SK-N-SH treated with all-trans-retinoic acid at 6 μM for 48 hours (cell line): ENCODE measurements around the gene PERM1.

ENCODE experiments used
- ATAC-seq: fragments of 200-7000 bp; cut with Tn5 transposase; 3 replicates; pipeline ENCODE4 v1.9.1; 2020; ENCODE audit warnings: mild to moderate bottlenecking, moderate library complexity
- ARNTL ChIP-seq: fragments of 450-650 bp; formaldehyde crosslinking; IDR thresholded peaks from 2 replicates; pipeline ENCODE4 v1.5.0; 2020; ENCODE audit warnings: low read depth, mild to moderate bottlenecking, moderate library complexity, borderline replicate concordance
- BACH2 ChIP-seq: fragments of 250-450 bp; sonication (Bioruptor Pico); IDR thresholded peaks from 2 replicates; pipeline ENCODE4 v1.9.0; 2021; ENCODE audit warnings: mild to moderate bottlenecking, borderline replicate concordance
- CSDC2 ChIP-seq: fragments of 250-450 bp; sonication (Bioruptor Pico); IDR thresholded peaks from 2 replicates; pipeline ENCODE4 v1.5.0; 2020; ENCODE audit warnings: mild to moderate bottlenecking, moderate library complexity
- CSRNP3 ChIP-seq: fragments of 250-450 bp; sonication (Bioruptor Pico); IDR thresholded peaks from 2 replicates; pipeline ENCODE4 v1.5.1; 2021; ENCODE audit warnings: mild to moderate bottlenecking, moderate library complexity
- ESRRG ChIP-seq: fragments of 250-450 bp; sonication (Bioruptor Pico); IDR thresholded peaks from 2 replicates; pipeline ENCODE4 v1.6.1; 2021; ENCODE audit warnings: mild to moderate bottlenecking
- GLIS3 ChIP-seq: fragments of 250-450 bp; sonication (Bioruptor Pico); IDR thresholded peaks from 2 replicates; pipeline ENCODE4 v1.5.0; 2020; ENCODE audit warnings: mild to moderate bottlenecking, moderate library complexity
- OSR1 ChIP-seq: fragments of 250-450 bp; sonication (Bioruptor Pico); IDR thresholded peaks from 2 replicates; pipeline ENCODE4 v1.8.0; 2022; ENCODE audit warnings: moderate library complexity, mild to moderate bottlenecking, inconsistent platforms
- PPARA ChIP-seq: fragments of 250-450 bp; sonication (Bioruptor Pico); IDR thresholded peaks from 2 replicates; pipeline ENCODE4 v1.5.0; 2020; ENCODE audit warnings: mild to moderate bottlenecking, borderline replicate concordance
- RARB ChIP-seq: fragments of 250-450 bp; sonication (Bioruptor Pico); IDR thresholded peaks from 2 replicates; pipeline ENCODE4 v1.8.0; 2021; ENCODE audit warnings: mild to moderate bottlenecking, moderate library complexity
- SNAI2 ChIP-seq: fragments of 250-450 bp; sonication (Bioruptor Pico); IDR thresholded peaks from 2 replicates; pipeline ENCODE4 v1.5.0; 2020; ENCODE audit warnings: mild to moderate bottlenecking, moderate library complexity
- TCF4 ChIP-seq: fragments of 250-450 bp; sonication (Bioruptor Pico); IDR thresholded peaks from 2 replicates; pipeline ENCODE4 v1.8.0; 2021; ENCODE audit warnings: mild to moderate bottlenecking, moderate library complexity, borderline replicate concordance
- TOX ChIP-seq: fragments of 250-450 bp; sonication (Bioruptor Pico); IDR thresholded peaks from 2 replicates; pipeline ENCODE4 v1.8.0; 2021; ENCODE audit warnings: mild to moderate bottlenecking, moderate library complexity, borderline replicate concordance
- TSHZ2 ChIP-seq: fragments of 250-450 bp; sonication (Bioruptor Pico); IDR thresholded peaks from 2 replicates; pipeline ENCODE4 v1.5.0; 2020; ENCODE audit warnings: mild to moderate bottlenecking, moderate library complexity
- ZC3H10 ChIP-seq: fragments of 250-450 bp; sonication (Bioruptor Pico); IDR thresholded peaks from 2 replicates; pipeline ENCODE4 v1.5.1; 2021; ENCODE audit warnings: mild to moderate bottlenecking, moderate library complexity
- ZFP3 ChIP-seq: fragments of 250-450 bp; sonication (Bioruptor Pico); IDR thresholded peaks from 2 replicates; pipeline ENCODE4 v1.5.0; 2020; ENCODE audit warnings: mild to moderate bottlenecking, moderate library complexity
- ZFP30 ChIP-seq: fragments of 450-650 bp; formaldehyde crosslinking; IDR thresholded peaks from 2 replicates; pipeline ENCODE4 v1.5.0; 2022; ENCODE audit warnings: mild to moderate bottlenecking, moderate library complexity
- ZNF565 ChIP-seq: fragments of 450-650 bp; formaldehyde crosslinking; conservative IDR thresholded peaks from 2 replicates; pipeline ENCODE4 v1.5.0; 2020; ENCODE audit warnings: low read depth, mild to moderate bottlenecking, moderate library complexity
- ZNF70 ChIP-seq: fragments of 450-650 bp; formaldehyde crosslinking; IDR thresholded peaks from 2 replicates; pipeline ENCODE4 v1.5.0; 2020; ENCODE audit warnings: mild to moderate bottlenecking, moderate library complexity
- ZNF8 ChIP-seq: fragments of 450-650 bp; formaldehyde crosslinking; IDR thresholded peaks from 2 replicates; pipeline ENCODE4 v1.5.0; 2020; ENCODE audit warnings: mild to moderate bottlenecking, moderate library complexity
- TF ChIP-seq, protein P1 (sequence below): fragments of 250-450 bp; sonication (Bioruptor Pico); IDR thresholded peaks from 2 replicates; pipeline ENCODE4 v1.5.1; 2020; ENCODE audit warnings: low read depth, mild to moderate bottlenecking, moderate library complexity
- TF ChIP-seq, protein P2 (sequence below): fragments of 250-450 bp; sonication (Bioruptor Pico); IDR thresholded peaks from 2 replicates; pipeline ENCODE4 v1.8.0; 2021; ENCODE audit warnings: low read depth, mild to moderate bottlenecking, moderate library complexity, borderline replicate concordance
- TF ChIP-seq, protein P3 (sequence below): fragments of 250-450 bp; sonication (Bioruptor Pico); IDR thresholded peaks from 2 replicates; pipeline ENCODE4 v1.8.0; 2020; ENCODE audit warnings: mild to moderate bottlenecking, moderate library complexity, borderline replicate concordance

PERM1 gene

GRCh38 chr1:998995-999724 lies 17.3 kb upstream of the PERM1 start (continued):
- TF ChIP-seq BACH2 (CRISPR knock-in tag) (no peak), OSR1 (CRISPR knock-in tag) (no peak), ZFP30 (no peak), SNAI2 (CRISPR knock-in tag) (no peak)

- ATAC-seq, result no peak
Observed at GRCh38 chr1:998745-998994, 16.8 kb upstream of the PERM1 start.

DNA sequence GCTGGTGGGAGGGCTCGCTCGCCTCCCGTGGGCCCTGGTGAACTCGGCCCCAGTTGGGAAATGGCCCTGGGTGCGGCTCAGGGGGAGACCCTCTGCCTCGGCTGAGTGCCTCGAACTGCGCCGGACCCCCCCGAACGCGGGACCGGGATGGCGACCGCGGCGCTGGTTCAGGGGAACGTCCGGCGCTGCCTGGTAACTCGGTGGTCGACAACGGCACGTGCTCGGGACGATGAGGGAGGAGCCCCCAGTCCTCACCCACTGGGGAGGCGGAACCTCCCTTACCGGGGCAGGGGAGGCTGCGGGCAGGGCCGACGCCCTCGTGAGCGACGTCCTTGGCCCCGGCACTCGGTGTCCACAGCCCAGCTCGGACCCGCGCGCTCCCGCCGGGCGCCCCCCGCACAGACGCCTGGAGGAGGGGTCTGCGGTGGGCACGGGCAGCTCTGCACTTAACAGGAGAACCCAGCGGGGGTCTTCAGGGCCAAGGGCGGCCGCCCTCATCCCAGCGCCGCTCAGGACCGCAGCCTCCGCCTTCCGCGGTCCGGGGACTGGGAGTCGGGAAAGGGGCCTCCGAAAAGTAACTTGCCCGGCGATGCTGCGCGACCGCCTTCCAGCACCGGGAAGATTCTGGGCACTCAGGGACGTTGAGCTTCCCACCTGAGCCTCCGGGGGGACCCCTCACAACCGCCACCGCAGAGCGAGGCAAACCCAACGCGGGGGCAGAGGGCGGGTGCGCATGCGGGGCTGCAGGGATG lies 16.3 kb upstream of the PERM1 start:
- no peak for TF ChIP-seq CSDC2 (CRISPR knock-in tag)
- TF ChIP-seq, protein P1, sequence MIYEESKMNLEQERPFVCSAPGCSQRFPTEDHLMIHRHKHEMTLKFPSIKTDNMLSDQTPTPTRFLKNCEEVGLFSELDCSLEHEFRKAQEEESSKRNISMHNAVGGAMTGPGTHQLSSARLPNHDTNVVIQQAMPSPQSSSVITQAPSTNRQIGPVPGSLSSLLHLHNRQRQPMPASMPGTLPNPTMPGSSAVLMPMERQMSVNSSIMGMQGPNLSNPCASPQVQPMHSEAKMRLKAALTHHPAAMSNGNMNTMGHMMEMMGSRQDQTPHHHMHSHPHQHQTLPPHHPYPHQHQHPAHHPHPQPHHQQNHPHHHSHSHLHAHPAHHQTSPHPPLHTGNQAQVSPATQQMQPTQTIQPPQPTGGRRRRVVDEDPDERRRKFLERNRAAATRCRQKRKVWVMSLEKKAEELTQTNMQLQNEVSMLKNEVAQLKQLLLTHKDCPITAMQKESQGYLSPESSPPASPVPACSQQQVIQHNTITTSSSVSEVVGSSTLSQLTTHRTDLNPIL (CRISPR knock-in tag), result no peak
- no peak for TF ChIP-seq ZNF70 (CRISPR knock-in tag)
- TF ChIP-seq RARB (CRISPR knock-in tag), result no peak
- no peak for TF ChIP-seq ARNTL (CRISPR knock-in tag)
- TF ChIP-seq BACH2 (CRISPR knock-in tag), result no peak
- TF ChIP-seq TSHZ2, result no peak
- TF ChIP-seq ESRRG (CRISPR knock-in tag), result no peak
- no peak for TF ChIP-seq ZNF565 (CRISPR knock-in tag)
- TF ChIP-seq CSRNP3 (CRISPR knock-in tag), result no peak
- TF ChIP-seq ZC3H10 (CRISPR knock-in tag), result no peak
- no peak for TF ChIP-seq SNAI2 (CRISPR knock-in tag)
- TF ChIP-seq ZFP3 (CRISPR knock-in tag), result no peak
- no peak for TF ChIP-seq TCF4 (CRISPR knock-in tag)
- no peak for TF ChIP-seq ZNF8
- no peak for TF ChIP-seq ZFP30
- TF ChIP-seq, protein P2, sequence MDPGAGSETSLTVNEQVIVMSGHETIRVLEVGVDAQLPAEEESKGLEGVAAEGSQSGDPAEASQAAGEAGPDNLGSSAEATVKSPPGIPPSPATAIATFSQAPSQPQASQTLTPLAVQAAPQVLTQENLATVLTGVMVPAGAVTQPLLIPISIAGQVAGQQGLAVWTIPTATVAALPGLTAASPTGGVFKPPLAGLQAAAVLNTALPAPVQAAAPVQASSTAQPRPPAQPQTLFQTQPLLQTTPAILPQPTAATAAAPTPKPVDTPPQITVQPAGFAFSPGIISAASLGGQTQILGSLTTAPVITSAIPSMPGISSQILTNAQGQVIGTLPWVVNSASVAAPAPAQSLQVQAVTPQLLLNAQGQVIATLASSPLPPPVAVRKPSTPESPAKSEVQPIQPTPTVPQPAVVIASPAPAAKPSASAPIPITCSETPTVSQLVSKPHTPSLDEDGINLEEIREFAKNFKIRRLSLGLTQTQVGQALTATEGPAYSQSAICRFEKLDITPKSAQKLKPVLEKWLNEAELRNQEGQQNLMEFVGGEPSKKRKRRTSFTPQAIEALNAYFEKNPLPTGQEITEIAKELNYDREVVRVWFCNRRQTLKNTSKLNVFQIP (CRISPR knock-in tag), result no peak
- no peak for ATAC-seq

More at GRCh38 chr1:998745-998994, 16.8 kb upstream of the PERM1 start:
- TF ChIP-seq, protein P1 (CRISPR knock-in tag), result no peak
- no peak for TF ChIP-seq TCF4 (CRISPR knock-in tag)
- no peak for TF ChIP-seq RARB (CRISPR knock-in tag)
- TF ChIP-seq, all 23 proteins: peak for 0

DNA sequence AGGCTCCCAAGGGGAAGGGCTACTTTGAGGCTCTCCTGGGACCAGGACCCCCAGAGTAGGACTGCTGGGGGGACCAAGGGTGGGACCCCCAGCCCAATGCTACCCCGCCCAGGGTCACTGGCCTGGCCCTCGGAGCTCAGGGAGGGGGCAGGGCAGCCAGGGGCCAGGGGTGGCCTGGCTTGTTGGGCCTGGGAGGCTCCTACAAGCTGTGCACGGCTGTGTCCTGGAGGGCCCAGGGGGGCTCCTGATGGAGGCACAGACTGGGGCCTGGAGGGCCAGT lies 15.8 kb upstream of the PERM1 start:
- ATAC-seq, result no peak
- TF ChIP-seq ZNF8 (no peak), TOX (CRISPR knock-in tag) (no peak), SNAI2 (CRISPR knock-in tag) (no peak), TCF4 (CRISPR knock-in tag) (no peak), OSR1 (CRISPR knock-in tag) (no peak), PPARA (no peak), CSRNP3 (CRISPR knock-in tag) (no peak), ZC3H10 (CRISPR knock-in tag) (no peak), ZFP3 (CRISPR knock-in tag) (no peak), RARB (CRISPR knock-in tag) (no peak), ARNTL (CRISPR knock-in tag) (no peak), GLIS3 (CRISPR knock-in tag) (no peak), ZFP30 (no peak)
- TF ChIP-seq, protein P3, sequence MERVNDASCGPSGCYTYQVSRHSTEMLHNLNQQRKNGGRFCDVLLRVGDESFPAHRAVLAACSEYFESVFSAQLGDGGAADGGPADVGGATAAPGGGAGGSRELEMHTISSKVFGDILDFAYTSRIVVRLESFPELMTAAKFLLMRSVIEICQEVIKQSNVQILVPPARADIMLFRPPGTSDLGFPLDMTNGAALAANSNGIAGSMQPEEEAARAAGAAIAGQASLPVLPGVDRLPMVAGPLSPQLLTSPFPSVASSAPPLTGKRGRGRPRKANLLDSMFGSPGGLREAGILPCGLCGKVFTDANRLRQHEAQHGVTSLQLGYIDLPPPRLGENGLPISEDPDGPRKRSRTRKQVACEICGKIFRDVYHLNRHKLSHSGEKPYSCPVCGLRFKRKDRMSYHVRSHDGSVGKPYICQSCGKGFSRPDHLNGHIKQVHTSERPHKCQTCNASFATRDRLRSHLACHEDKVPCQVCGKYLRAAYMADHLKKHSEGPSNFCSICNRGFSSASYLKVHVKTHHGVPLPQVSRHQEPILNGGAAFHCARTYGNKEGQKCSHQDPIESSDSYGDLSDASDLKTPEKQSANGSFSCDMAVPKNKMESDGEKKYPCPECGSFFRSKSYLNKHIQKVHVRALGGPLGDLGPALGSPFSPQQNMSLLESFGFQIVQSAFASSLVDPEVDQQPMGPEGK, result no peak
